GM13976 (cell line): ENCODE measurements around the gene HAPLN3.

Experiments used
- DNase-seq: peaks from one replicate; pipeline ENCODE4 v3.0.0; 2012; ENCODE audit warnings: low spot score
- in situ Hi-C: fragments of 300-500 bp; cut with MboI; formaldehyde crosslinking; loops from one replicate; pipeline ENCODE4 v1.12.0; 2022; ENCODE audit warnings: low sequenced_read_pairs, mixed read lengths, inconsistent platforms; ENCODE audit not compliant: unreplicated experiment
- TF ChIP-seq, protein P1 (sequence below): IDR thresholded peaks from 2 replicates; pipeline ENCODE4 v1.5.1; 2012; ENCODE audit warnings: borderline replicate concordance, mild to moderate bottlenecking; ENCODE audit not compliant: insufficient read depth; ENCODE audit errors: extremely low read depth, missing control alignments, control extremely low read depth

Gene HAPLN3

DNA sequence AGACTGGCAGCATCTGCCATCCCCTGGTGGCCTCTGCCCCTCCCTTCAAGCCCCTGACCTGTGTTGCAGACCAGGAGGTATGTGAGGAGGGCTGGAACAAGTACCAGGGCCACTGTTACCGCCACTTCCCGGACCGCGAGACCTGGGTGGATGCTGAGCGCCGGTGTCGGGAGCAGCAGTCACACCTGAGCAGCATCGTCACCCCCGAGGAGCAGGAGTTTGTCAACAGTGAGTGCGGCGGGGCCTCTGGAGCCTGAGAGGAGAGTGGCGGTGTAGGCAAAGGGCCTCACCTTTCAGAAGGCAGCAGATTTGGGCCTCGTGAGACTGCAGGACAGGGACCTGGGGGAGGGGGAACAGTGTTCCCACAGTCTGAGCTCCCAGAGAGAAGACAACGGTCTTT lies 24.0 kb downstream of the HAPLN3 start:
- DNase-seq: no peak
- in situ Hi-C loops: no loop called here
- TF ChIP-seq, protein P1, sequence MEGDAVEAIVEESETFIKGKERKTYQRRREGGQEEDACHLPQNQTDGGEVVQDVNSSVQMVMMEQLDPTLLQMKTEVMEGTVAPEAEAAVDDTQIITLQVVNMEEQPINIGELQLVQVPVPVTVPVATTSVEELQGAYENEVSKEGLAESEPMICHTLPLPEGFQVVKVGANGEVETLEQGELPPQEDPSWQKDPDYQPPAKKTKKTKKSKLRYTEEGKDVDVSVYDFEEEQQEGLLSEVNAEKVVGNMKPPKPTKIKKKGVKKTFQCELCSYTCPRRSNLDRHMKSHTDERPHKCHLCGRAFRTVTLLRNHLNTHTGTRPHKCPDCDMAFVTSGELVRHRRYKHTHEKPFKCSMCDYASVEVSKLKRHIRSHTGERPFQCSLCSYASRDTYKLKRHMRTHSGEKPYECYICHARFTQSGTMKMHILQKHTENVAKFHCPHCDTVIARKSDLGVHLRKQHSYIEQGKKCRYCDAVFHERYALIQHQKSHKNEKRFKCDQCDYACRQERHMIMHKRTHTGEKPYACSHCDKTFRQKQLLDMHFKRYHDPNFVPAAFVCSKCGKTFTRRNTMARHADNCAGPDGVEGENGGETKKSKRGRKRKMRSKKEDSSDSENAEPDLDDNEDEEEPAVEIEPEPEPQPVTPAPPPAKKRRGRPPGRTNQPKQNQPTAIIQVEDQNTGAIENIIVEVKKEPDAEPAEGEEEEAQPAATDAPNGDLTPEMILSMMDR: no peak

DNA sequence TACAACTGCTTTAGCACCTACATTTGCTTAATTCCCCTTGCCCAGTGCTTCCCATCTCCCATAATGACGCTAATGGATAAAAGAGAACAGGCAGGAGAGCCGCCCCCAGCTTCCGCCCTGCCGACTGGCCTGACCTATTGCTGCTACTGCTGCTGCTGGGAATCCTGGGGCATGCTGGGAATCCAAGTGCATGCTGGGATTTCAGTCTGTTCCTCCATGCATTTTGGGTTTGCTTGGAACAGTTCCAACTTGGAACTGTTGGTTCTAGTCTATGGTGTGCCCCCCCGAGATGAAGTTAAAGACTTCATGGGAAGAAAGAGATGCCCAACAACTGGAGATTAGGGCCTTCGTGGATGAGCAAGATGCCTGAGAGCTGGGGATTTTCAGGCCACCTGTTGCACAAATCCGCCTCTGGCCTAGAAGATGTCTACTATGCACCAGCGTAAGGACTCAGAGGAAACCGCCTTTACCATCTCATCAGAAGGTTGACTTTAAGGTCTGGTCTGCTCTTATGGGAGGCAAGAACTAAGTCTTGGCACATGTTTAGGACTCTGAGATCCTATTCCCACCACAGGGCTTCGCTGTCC lies 29.0 kb downstream of the HAPLN3 start:
- DNase-seq: no peak
- in situ Hi-C loops: no loop called here
- TF ChIP-seq, protein P1: no peak

DNA sequence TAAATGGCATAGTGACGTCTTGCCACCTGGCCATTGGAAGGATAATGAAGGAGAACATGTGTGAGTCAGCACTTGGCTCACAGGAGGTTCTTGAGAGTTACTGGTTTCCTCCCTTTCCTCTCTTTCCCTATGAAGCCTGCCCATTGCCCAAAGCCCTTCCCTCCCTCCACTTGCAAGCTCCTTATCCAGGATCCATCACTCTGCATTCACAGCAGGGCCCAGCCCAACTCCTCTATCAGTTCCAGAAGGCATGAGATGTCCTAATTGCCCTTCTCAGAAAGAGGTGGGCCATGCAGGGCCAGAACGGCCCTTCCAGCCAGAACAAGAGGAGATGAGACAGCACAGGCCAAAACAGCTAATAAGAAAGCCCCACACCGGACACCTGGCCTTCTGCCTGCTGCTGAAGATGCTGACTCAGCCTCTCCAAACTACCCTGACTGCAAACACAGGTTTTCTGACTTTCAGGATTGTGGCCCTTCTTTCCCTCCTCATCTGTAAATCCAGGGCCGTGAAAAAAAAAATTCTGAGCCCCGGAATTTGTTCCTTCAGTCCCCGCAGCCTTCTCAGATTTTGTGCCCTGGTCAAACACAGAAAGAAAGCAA lies 29.7 kb downstream of the HAPLN3 start:
- TF ChIP-seq, protein P1: no peak
- DNase-seq: no peak
- in situ Hi-C loops: no loop called here

DNA sequence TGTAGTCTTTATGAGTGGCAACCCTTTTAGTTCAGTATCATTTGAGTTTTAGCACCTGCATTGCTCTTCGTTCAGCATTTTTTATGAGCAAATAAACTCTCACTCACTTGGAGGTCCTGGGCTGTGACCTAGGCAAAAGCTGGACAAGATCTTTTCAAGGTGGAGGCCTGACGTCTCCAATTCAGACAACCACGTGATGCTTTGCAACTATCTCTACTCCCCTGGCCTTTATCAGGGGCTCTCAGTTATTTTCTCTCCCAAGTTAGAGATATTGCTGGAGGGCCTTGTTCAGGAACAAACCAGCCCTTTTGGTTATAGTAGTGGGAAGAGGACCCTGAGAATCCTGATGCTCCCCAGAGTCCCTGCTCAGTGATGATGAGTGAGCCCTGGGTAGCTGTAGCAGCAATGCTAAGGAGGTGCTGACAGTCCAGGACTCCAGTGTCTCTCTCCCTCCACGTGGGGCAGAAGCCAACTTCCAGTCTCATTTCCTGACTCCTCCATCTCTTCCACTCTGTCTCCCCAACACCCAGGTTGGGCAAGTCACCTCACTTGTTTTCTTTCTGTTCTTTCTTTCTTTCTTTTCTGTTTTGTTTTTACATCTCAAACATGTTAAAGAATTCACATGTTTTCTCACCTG lies 30.4 kb downstream of the HAPLN3 start:
- TF ChIP-seq, protein P1: no peak
- DNase-seq: no peak
- in situ Hi-C loops: no loop called here

DNA sequence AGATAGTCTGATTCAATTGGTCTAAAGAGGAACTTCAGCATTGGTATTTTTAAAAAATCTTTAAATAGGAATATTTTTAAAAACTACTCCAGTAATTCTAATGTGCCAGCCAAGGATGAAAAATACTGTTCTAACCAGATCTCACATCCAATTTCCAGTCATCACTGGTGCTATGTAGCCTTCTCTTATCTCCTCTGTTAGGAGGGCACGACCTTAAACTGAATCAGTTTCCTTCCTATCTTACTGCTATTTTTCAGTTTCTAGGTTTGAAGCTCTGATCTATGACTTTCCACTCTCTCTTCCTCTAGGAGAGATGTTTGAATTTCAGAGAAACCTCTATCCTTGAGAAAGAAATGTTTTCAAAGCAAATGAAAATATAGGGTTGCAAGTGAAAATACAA lies 31.9 kb downstream of the HAPLN3 start:
- DNase-seq: no peak
- in situ Hi-C loops: no loop called here
- TF ChIP-seq, protein P1: no peak

DNA sequence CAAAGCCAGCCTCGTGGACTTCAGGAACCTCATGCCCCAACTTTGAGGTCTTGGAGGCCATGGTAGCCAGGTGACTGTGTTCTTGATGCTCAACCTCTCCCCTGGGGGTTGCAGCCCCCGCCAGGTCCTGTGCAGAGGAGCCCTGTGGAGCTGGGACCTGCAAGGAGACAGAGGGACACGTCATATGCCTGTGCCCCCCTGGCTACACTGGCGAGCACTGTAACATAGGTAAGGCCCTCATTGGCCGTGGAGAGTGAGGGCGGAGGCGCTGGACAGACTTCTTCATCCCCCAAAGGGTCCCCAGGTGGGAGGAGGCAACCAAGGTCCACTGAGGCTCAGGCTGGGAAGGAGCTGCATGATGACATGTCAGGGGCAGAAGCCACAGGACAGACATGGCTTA lies 35.1 kb downstream of the HAPLN3 start:
- TF ChIP-seq, protein P1: no peak
- no peak for DNase-seq
- in situ Hi-C loops: no loop called here
